GM12872 (cell line): Measurements from ENCODE around the gene PASK.

Experiments used
- TF ChIP-seq, protein P1 (sequence below): IDR thresholded peaks from 3 replicates; pipeline ENCODE4 v1.5.1; 2011; ENCODE audit warnings: low read depth, mild to moderate bottlenecking, low read length, moderate library complexity; ENCODE audit not compliant: insufficient read depth

Gene PASK

DNA sequence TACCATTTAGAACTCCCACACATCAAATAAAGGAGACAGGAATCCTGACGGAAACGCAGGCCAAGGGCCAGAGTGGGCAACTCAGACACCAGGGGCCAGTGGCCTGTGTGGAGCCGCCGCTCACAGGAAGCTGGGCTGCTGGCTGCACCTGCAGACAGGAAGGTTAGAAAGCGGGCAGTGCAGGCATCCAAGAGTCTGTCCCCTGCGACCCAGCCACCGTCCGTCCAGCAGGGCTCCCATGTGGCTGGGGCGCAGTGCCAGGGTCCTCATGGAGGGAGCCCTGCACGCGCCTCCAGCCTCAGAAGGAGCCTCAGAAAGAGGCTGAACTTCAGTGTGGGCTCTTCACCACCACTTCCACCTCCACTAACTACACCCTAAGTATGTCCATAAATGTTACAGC lies 36.7 kb upstream of the PASK start:
- TF ChIP-seq, protein P1, sequence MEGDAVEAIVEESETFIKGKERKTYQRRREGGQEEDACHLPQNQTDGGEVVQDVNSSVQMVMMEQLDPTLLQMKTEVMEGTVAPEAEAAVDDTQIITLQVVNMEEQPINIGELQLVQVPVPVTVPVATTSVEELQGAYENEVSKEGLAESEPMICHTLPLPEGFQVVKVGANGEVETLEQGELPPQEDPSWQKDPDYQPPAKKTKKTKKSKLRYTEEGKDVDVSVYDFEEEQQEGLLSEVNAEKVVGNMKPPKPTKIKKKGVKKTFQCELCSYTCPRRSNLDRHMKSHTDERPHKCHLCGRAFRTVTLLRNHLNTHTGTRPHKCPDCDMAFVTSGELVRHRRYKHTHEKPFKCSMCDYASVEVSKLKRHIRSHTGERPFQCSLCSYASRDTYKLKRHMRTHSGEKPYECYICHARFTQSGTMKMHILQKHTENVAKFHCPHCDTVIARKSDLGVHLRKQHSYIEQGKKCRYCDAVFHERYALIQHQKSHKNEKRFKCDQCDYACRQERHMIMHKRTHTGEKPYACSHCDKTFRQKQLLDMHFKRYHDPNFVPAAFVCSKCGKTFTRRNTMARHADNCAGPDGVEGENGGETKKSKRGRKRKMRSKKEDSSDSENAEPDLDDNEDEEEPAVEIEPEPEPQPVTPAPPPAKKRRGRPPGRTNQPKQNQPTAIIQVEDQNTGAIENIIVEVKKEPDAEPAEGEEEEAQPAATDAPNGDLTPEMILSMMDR = no peak

DNA sequence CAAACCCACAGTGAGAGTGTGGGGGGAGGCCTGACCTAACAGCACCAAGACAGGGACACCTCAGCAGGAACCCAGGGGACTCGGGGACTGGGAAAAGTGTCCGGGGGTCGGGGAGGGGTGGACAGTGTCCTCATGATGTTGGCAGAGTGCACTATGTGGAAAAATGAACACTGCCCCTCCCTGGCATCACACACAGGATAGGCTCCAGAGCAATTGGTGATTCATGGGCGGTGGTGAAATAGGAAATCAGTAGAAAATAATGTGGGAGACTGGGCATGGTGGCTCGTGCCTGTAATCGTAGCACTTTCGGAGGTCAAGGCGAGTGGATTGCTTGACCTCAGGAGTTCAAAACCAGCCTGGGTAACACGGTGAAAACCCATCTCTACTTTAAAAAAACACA lies 35.6 kb upstream of the PASK start:
- TF ChIP-seq, protein P1 = no peak

DNA sequence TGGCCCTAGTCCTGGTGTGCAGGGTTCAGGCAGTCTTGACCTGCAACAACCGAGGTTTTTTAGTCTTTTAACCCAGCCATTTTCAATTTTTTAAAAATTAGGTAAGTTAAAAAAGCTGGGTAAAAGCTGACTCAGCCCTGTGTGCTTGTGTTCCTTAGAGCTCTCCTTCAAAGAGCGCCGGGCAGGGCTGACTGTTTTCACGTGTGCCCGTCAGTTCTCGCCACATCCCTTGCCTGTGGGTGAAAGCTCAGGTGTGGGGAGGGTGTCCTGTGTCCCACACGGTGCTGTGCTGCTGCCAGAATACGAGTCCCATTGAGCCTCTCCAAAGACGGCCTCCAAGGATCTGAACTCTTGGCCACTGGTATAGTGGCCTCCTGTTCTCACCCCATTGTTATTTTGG lies 33.9 kb upstream of the PASK start:
- TF ChIP-seq, protein P1 = no peak

GRCh38 chr2:241182531-241183133 lies 33.4 kb upstream of the PASK start:
- TF ChIP-seq, protein P1 = no peak

GRCh38 chr2:241182126-241182525 lies 32.9 kb upstream of the PASK start:
- TF ChIP-seq, protein P1 = no peak

GRCh38 chr2:241180495-241180894 lies 31.2 kb upstream of the PASK start:
- TF ChIP-seq, protein P1 = no peak

GRCh38 chr2:241179899-241180298 lies 30.6 kb upstream of the PASK start:
- TF ChIP-seq, protein P1 = no peak

DNA sequence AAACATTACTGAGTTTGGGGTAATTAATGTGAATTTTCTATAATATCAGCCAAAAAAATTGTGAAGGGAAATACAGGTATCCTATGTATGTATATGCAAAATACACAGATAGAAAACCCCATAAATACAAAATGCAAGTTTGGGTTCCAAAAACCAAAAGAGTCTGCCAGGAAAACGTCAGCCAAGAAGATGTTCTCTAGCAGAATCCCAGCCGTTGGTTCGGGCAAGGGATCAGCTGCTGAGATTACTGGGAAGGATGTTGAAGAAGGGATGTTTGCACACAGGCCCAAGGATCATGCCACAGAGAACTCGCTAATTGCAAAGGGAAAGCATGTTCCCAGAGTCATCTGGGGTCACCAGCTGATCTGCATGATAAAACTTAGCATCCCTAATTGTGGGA lies 29.7 kb upstream of the PASK start:
- TF ChIP-seq, protein P1 = no peak
